ENCODE data around the gene S100A12. TPM values are rescaled to one million over a fixed set of nuclear protein-coding genes. Genes with fewer than 3 reads are reported as not detected.
"Not testable (repeated sequence)": the region's sequence is repeated elsewhere in the genome, so short reads cannot be mapped to it uniquely, and the experiment has no call there.

The S100A12 gene
- total and polyA plus RNA-seq, 7 donors: 2.9 to 23.4 (median 20.8) TPM; not detected in 4

GRCh38 chr1:153417136-153417888 lies 41.9 kb upstream of the S100A12 start:
- TF ChIP-seq, protein P1, sequence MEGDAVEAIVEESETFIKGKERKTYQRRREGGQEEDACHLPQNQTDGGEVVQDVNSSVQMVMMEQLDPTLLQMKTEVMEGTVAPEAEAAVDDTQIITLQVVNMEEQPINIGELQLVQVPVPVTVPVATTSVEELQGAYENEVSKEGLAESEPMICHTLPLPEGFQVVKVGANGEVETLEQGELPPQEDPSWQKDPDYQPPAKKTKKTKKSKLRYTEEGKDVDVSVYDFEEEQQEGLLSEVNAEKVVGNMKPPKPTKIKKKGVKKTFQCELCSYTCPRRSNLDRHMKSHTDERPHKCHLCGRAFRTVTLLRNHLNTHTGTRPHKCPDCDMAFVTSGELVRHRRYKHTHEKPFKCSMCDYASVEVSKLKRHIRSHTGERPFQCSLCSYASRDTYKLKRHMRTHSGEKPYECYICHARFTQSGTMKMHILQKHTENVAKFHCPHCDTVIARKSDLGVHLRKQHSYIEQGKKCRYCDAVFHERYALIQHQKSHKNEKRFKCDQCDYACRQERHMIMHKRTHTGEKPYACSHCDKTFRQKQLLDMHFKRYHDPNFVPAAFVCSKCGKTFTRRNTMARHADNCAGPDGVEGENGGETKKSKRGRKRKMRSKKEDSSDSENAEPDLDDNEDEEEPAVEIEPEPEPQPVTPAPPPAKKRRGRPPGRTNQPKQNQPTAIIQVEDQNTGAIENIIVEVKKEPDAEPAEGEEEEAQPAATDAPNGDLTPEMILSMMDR (IDR thresholded peaks at IDR 0.05): no peak
- no peak for TF ChIP-seq EP300 (IDR thresholded peaks at IDR 0.05)
- no peak for TF ChIP-seq POLR2AphosphoS5 (IDR thresholded peaks at IDR 0.05)
- TF ChIP-seq POLR2A (IDR thresholded peaks at IDR 0.05): no peak
- no peak for DNase-seq
- Histone ChIP-seq H3K36me3 (no peaks in the 10 kb centered on the region), H3K9me3 (no peaks in the 10 kb centered on the region), H3K27me3 (peaks cover 0 to 4% (median 0%) of the 10 kb centered on the region in 3 donors), H3K27ac (no peak overlapping the region), H3K4me1 (no peaks in the 10 kb centered on the region), H3K4me3 (no peak overlapping the region)
- 74 to 85% methylated on average over 12 of the region's 12 CpGs for WGBS, 2 donors
- intact Hi-C loops (cut with DNase I): no loop called here

DNA sequence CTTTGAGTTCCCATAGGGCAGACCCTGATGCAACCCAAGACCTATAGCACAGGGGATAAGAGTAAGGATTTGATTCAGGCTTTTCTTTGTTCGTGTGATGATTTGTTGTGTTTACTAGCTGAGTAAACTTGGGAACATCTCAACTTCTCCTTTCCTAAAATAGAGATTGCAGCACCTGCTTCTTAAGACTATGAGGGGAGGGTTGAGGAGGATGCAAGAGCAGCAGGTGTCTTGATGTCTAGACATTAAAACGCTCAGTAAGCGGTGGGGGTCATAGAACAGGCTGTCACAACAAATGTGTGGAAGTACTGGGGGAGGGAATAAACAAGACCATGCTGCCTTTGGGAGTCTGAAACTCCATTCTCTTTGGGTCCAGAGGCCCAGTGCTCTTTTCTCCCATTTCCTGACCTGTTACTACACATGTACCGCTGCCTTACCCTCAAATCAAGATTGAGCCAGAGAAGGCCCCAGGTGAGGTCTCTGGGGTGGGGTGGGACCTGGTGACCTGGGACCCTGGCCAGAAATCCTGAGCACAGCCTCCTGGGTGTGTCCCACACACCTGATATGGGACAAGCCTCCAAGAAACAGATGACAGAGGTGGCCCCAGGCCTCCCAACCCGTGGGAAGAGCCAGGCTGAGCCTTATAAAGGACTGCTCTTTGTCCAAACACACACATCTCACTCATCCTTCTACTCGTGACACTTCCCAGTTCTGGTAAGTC lies 40.6 kb upstream of the S100A12 start, which contains the start of gene S100A7A:
S100A7A (plus strand) TSS at position 671 of the 721 bp plus-strand sequence. CDS start 1,563 bp downstream, outside the sequence.
- WGBS, 2 donors: 67 to 68% methylated on average over 6 of the region's 6 CpGs
- Histone ChIP-seq H3K9me3 (peaks cover 0 to 2% (median 0%) of the 10 kb centered on the region in 4 donors), H3K27ac (no peak within 1 kb of the TSS), H3K4me1 (no peaks in the 10 kb centered on the region), H3K4me3 (no peak within 1 kb of the TSS), H3K36me3 (no peaks in the 10 kb centered on the region), H3K27me3 (peaks cover 0 to 4% (median 0%) of the 10 kb centered on the region in 3 donors)
- no peak for DNase-seq
- intact Hi-C loops (cut with DNase I): no loop called here
- TF ChIP-seq, protein P1 (IDR thresholded peaks at IDR 0.05): no peak
- no peak for TF ChIP-seq EP300 (IDR thresholded peaks at IDR 0.05)
- no peak for TF ChIP-seq POLR2AphosphoS5 (IDR thresholded peaks at IDR 0.05)
- TF ChIP-seq POLR2A (IDR thresholded peaks at IDR 0.05): no peak

GRCh38 chr1:153413961-153414360 lies 38.5 kb upstream of the S100A12 start:
- H3K27ac ChIP-seq; H3K27me3 ChIP-seq; intact Hi-C loops (cut with DNase I); H3K36me3 ChIP-seq; H3K4me3 ChIP-seq; DNase-seq; H3K9me3 ChIP-seq; H3K4me1 ChIP-seq: not testable (repeated sequence)

DNA sequence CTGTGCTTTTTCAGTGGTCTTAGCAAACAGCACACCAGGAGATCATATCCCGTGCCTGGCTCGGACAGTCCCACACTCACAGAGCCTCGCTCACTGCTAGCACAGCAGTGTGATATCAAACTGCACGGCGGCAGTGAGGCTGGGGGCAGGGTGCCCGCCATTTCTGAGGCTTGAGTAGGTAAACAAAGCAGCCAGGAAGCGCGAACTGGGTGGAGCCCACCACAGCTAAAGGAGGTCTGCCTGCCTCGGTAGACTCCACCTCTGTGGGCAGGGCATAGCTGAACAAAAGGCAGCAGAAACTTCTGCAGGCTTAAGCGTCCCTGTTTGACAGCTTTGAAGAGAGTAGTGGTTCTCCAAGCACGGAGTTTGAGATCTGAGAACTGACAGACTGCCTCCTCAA lies 31.9 kb upstream of the S100A12 start:
- WGBS, 2 donors: 44 to 56% methylated on average over 11 of the region's 11 CpGs
- H3K4me1 ChIP-seq; H3K36me3 ChIP-seq; H3K27ac ChIP-seq; H3K9me3 ChIP-seq; intact Hi-C loops (cut with DNase I); DNase-seq; H3K4me3 ChIP-seq; H3K27me3 ChIP-seq: not testable (repeated sequence)

GRCh38 chr1:153405825-153406599 lies 30.6 kb upstream of the S100A12 start:
- H3K27ac ChIP-seq; intact Hi-C loops (cut with DNase I); H3K4me1 ChIP-seq; H3K4me3 ChIP-seq; DNase-seq; H3K27me3 ChIP-seq; H3K9me3 ChIP-seq; H3K36me3 ChIP-seq: not testable (repeated sequence)
- WGBS, 2 donors: 78 to 82% methylated on average over 6 of the region's 6 CpGs

DNA sequence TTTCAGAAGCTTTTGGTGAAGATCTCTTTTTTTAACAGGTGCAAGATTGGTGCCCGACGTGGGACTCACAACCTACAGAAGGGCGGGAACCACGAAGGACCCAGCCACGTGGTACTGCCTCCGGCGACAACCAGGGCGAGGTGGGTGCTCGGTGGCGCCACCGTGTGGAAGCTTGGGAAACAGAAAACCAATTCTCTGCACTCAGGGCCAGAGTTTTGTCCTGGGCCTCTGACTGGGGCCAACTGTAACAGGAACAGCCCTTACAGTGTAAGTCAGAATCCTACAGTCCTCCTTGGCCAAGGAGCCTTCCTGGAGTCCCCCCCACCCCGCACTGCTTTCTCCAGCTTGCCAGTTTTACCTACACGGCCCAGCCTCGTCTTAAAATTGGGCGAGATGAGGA lies 29.3 kb upstream of the S100A12 start:
- no peak for DNase-seq
- Histone ChIP-seq H3K4me3 (no peak overlapping the region), H3K9me3 (peaks cover 0 to 3% (median 0%) of the 10 kb centered on the region in 4 donors), H3K27me3 (peaks cover 0 to 4% (median 0%) of the 10 kb centered on the region in 3 donors), H3K27ac (no peak overlapping the region), H3K36me3 (no peaks in the 10 kb centered on the region), H3K4me1 (no peaks in the 10 kb centered on the region)
- WGBS, 2 donors: 32 to 38% methylated on average over 15 of the region's 15 CpGs
- TF ChIP-seq POLR2A (IDR thresholded peaks at IDR 0.05) (no peak), EP300 (IDR thresholded peaks at IDR 0.05) (no peak), POLR2AphosphoS5 (IDR thresholded peaks at IDR 0.05) (no peak)
- TF ChIP-seq, protein P1 (IDR thresholded peaks at IDR 0.05): no peak
- intact Hi-C loops (cut with DNase I): no loop called here

Measured in sigmoid colon (tissue), 7 donors.